SK-N-MC (cell line): Measurements from ENCODE around the gene ZNF205.

Experiments
- EZH2 ChIP-seq: fragments of 200-600 bp; sonication (generic); IDR thresholded peaks from one replicate; pipeline ENCODE4 v1.6.1; 2017; ENCODE audit warnings: antibody characterized with exemption
- FOXP2 ChIP-seq: optimal IDR thresholded peaks from 2 replicates; pipeline ENCODE3; 2011; ENCODE audit warnings: mild to moderate bottlenecking, moderate library complexity; ENCODE audit not compliant: insufficient read depth; ENCODE audit errors: extremely low read length, control extremely low read depth
- POLR2AphosphoS5 ChIP-seq: IDR thresholded peaks from 2 replicates; pipeline ENCODE4 v1.6.1; 2012; ENCODE audit warnings: mild to moderate bottlenecking, low read depth, low read length, borderline replicate concordance

DNA sequence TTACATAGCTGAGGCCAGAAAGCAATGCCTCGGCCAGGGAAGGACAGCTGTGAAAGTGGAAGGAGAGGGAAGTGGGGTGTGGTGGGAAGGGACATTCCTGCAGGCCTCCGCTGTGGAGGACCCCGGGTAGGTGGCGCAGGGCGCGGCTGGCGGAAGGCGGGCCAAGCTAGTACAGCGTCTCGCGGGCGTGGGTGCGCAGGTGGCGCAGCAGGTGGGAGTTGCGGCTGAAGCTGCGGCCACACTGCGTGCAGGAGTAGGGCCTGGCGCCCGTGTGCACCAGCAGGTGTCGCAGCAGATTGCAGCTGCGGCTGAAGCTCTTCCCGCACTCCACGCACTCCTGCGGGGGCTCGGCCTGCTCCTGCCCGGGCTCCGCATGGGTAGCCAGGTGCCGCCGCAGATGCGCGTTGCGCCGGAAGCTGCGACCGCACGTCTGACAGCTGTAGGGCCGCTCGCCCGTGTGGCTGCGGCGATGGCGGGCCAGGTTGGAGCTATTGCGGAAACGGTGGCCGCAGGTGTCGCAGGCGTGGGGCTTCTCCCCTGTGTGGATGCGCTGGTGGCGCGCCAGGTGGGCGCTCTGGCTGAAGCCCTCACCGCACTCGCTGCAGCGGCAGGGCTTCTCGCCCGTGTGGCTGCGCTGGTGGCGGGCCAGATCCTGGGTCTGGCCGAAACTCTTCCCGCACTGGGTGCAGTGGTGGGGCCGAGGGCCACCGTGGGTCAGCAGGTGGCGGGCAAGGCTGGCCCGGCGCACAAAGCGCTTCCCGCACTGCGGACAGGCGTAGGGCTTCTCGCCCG, 23.3 kb upstream of the ZNF205 start:
- TF ChIP-seq POLR2AphosphoS5 (no peak), EZH2 (no peak), FOXP2 (no peak)
